HL-60 (cell line): ENCODE data around the gene ENOX1.

Source experiments
- GABPA ChIP-seq: IDR thresholded peaks from 2 replicates; pipeline ENCODE4 v1.6.1; 2012; ENCODE audit warnings: low read depth
- POLR2AphosphoS5 ChIP-seq: IDR thresholded peaks from 2 replicates; pipeline ENCODE4 v1.6.1; 2012; ENCODE audit warnings: low read depth
- SPI1 ChIP-seq: IDR thresholded peaks from 2 replicates; pipeline ENCODE4 v1.6.1; 2012; ENCODE audit warnings: low read depth, mild to moderate bottlenecking, borderline replicate concordance
- TF ChIP-seq, protein P1 (sequence below): IDR thresholded peaks from one replicate; pipeline ENCODE4 v1.5.1; 2011; ENCODE audit warnings: low read length, control low read depth, inconsistent platforms; ENCODE audit not compliant: insufficient read depth

DNA sequence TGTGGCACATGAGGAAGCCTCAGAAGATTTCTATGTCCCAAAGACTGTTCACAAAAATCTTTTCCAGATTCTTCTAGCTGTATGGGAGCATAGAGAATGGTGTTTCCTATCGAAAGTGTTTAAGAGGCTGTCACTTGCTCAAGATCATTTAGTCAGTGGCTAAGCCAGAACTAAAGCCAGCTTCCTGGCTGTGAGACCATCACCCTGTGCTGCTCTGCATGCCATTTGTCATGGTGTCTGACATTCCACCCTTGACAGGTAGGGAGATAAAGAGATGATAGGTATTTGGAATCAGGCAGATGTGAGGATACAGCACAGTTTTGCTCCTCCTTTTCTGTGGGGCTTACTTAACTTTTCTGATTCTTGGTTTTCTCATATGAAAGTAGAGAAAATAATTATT, 586.0 kb downstream of the ENOX1 start:
- TF ChIP-seq, protein P1, sequence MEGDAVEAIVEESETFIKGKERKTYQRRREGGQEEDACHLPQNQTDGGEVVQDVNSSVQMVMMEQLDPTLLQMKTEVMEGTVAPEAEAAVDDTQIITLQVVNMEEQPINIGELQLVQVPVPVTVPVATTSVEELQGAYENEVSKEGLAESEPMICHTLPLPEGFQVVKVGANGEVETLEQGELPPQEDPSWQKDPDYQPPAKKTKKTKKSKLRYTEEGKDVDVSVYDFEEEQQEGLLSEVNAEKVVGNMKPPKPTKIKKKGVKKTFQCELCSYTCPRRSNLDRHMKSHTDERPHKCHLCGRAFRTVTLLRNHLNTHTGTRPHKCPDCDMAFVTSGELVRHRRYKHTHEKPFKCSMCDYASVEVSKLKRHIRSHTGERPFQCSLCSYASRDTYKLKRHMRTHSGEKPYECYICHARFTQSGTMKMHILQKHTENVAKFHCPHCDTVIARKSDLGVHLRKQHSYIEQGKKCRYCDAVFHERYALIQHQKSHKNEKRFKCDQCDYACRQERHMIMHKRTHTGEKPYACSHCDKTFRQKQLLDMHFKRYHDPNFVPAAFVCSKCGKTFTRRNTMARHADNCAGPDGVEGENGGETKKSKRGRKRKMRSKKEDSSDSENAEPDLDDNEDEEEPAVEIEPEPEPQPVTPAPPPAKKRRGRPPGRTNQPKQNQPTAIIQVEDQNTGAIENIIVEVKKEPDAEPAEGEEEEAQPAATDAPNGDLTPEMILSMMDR: no peak
- TF ChIP-seq POLR2AphosphoS5 (no peak), GABPA (no peak), SPI1 (no peak)
